Activated naive CD8-positive, alpha-beta T cell (primary cell): ENCODE measurements around the gene GMCL1.
"Not testable (repeated sequence)": the region's sequence is repeated elsewhere in the genome, so short reads cannot be mapped to it uniquely, and the experiment has no call there.

Experiments used
- H3K27ac Mint-ChIP-seq: one replicate; pipeline ENCODE4 v1.8.0; 2021; ENCODE audit warnings: mixed read lengths
- H3K27me3 Mint-ChIP-seq: one replicate; pipeline ENCODE4 v1.8.0; 2021; ENCODE audit warnings: mixed read lengths
- H3K36me3 Mint-ChIP-seq: one replicate; pipeline ENCODE4 v1.8.0; 2021; ENCODE audit warnings: mixed read lengths
- H3K4me1 Mint-ChIP-seq: one replicate; pipeline ENCODE4 v1.8.0; 2021; ENCODE audit warnings: low read depth, mixed read lengths
- H3K4me3 Mint-ChIP-seq: one replicate; pipeline ENCODE4 v1.8.0; 2021; ENCODE audit warnings: mild to moderate bottlenecking, mixed read lengths
- H3K9me3 Mint-ChIP-seq: one replicate; pipeline ENCODE4 v1.8.0; 2021; ENCODE audit warnings: low read depth, mixed read lengths

The GMCL1 gene

GRCh38 chr2:69798909-69799526, 30.4 kb upstream of the GMCL1 start:
- peak overlapping the region; percentile 33 for H3K4me3 Mint-ChIP-seq
- H3K4me1 Mint-ChIP-seq, result peaks cover 19% of the 10 kb centered on the region
- H3K36me3 Mint-ChIP-seq, result peaks cover 5% of the 10 kb centered on the region
- peaks cover 2% of the 10 kb centered on the region for H3K27me3 Mint-ChIP-seq
- peak overlapping the region; percentile 61 for H3K27ac Mint-ChIP-seq
- no peaks in the 10 kb centered on the region for H3K9me3 Mint-ChIP-seq

- peaks cover 4% of the 10 kb centered on the region for H3K36me3 Mint-ChIP-seq
These were observed 27.6 kb upstream of the GMCL1 start for GRCh38 chr2:69801745-69802290.

DNA sequence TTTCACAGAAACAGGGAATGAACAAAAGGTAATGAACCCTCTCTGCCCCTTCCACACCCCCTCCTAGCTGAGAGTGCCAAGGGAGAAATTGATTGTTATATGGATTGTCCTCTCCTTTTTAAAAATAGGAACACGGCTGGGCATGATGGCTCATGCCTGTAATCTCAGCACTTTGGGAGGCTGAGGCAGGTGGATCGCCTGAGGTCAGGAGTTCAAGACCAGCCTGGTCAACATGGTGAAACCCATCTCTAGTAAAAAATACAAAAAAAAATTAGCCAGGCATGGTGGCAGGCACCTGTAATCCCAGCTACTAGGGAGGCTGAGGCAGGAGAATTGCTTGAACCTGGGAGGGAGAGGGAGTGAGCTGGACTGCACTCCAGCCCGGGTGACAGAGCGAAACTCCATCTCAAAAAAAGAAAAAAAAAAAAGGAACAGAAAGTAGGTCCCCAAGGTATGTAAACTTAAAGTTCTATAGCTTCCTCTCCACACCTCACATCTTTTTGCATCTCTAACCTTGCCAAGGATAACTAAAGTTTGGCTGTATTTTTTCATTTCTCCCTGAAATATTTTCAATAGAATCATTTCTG, 26.6 kb upstream of the GMCL1 start:
- H3K27me3 Mint-ChIP-seq, H3K4me3 Mint-ChIP-seq, H3K27ac Mint-ChIP-seq, H3K36me3 Mint-ChIP-seq, H3K9me3 Mint-ChIP-seq: not testable (repeated sequence)
- peaks cover 25% of the 10 kb centered on the region for H3K4me1 Mint-ChIP-seq

More at GRCh38 chr2:69801745-69802290, 27.6 kb upstream of the GMCL1 start:
- Mint-ChIP-seq H3K27ac (no peak overlapping the region), H3K9me3 (no peaks in the 10 kb centered on the region), H3K4me1 (peaks cover 25% of the 10 kb centered on the region), H3K4me3 (no peak overlapping the region), H3K27me3 (peaks cover 2% of the 10 kb centered on the region)

GRCh38 chr2:69804416-69804815, 25.0 kb upstream of the GMCL1 start:
- peaks cover 14% of the 10 kb centered on the region for H3K4me1 Mint-ChIP-seq
- no peaks in the 10 kb centered on the region for H3K9me3 Mint-ChIP-seq
- peaks cover 4% of the 10 kb centered on the region for H3K36me3 Mint-ChIP-seq
- H3K4me3 Mint-ChIP-seq, result no peak overlapping the region
- no peaks in the 10 kb centered on the region for H3K27me3 Mint-ChIP-seq
- H3K27ac Mint-ChIP-seq, result peak overlapping the region; percentile 46

DNA sequence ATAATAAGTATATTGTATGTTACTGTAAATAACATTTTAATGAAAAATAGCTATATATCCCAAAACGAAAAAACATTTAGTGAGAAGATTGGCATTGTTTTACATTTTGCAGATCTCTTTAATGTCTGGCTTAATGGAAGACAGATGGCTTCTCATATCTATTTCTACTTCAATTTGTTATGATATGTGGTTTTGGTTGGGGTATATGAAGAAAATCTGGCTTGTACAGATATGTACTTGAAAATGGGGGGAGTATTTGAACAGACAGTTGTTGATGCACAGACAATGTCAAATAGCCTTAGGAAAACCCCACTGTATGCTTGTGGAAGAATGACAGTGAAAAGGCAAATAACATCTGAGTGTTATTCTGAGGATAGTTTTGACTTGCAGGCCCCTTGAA, 23.6 kb upstream of the GMCL1 start:
- Mint-ChIP-seq H3K9me3 (no peaks in the 10 kb centered on the region), H3K27me3 (no peaks in the 10 kb centered on the region), H3K4me1 (peaks cover 13% of the 10 kb centered on the region), H3K4me3 (no peak overlapping the region), H3K36me3 (peaks cover 4% of the 10 kb centered on the region), H3K27ac (no peak overlapping the region)

- no peaks in the 10 kb centered on the region for H3K9me3 Mint-ChIP-seq
- no peak overlapping the region for H3K4me3 Mint-ChIP-seq
These were observed 21.5 kb upstream of the GMCL1 start for GRCh38 chr2:69807821-69808540.

GRCh38 chr2:69810550-69810949, 18.9 kb upstream of the GMCL1 start:
- Mint-ChIP-seq H3K4me1 (no peaks in the 10 kb centered on the region), H3K4me3 (no peak overlapping the region), H3K9me3 (no peaks in the 10 kb centered on the region), H3K27ac (no peak overlapping the region), H3K27me3 (no peaks in the 10 kb centered on the region), H3K36me3 (peaks cover 2% of the 10 kb centered on the region)

More at GRCh38 chr2:69807821-69808540, 21.5 kb upstream of the GMCL1 start:
- H3K27me3 Mint-ChIP-seq, result no peaks in the 10 kb centered on the region
- peaks cover 4% of the 10 kb centered on the region for H3K36me3 Mint-ChIP-seq
- H3K27ac Mint-ChIP-seq, result no peak overlapping the region
- H3K4me1 Mint-ChIP-seq, result peaks cover 13% of the 10 kb centered on the region

DNA sequence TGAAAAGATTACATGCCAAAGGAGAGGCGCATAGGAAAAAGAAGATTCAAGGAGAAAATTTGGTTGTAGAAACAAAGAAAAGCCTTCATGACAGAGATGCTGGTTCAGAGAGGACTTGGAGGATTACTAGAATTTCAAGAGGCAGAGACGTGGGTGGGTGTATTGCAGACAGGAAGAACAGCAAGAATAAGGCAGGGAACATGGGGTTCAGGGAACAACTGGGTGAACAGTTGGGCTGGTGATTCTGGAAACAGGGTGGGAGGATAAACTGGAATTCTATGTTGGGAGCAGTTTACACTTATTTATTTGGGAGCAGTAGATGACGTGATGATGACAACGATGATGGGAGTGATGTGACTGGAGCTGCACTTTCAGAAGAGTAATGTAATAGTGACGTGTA, 18.4 kb upstream of the GMCL1 start:
- Mint-ChIP-seq H3K36me3 (no peaks in the 10 kb centered on the region), H3K27me3 (no peaks in the 10 kb centered on the region), H3K27ac (no peak overlapping the region), H3K4me1 (no peaks in the 10 kb centered on the region), H3K9me3 (no peaks in the 10 kb centered on the region), H3K4me3 (no peak overlapping the region)

DNA sequence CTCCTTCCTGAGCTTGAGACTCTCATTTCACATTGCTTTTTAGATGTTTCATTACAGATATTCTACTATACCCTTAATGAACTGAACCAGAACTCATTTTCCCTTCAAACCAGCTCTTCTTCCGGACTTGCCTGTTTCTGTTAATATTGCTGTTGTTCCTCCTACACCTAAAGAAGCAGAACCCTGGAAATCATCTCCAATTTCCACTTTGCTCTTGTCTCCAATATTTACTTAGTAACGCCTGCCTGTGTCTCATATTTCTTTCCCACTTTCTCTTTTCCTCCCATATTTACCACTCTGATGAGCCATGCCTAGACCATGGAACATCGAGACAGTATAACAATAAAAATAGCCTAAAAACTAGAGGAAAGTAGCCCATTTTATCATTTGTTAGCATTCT, 17.9 kb upstream of the GMCL1 start:
- no peak overlapping the region for H3K4me3 Mint-ChIP-seq
- H3K36me3 Mint-ChIP-seq, result no peaks in the 10 kb centered on the region
- H3K4me1 Mint-ChIP-seq, result peaks cover 2% of the 10 kb centered on the region
- no peak overlapping the region for H3K27ac Mint-ChIP-seq
- H3K27me3 Mint-ChIP-seq, result no peaks in the 10 kb centered on the region
- no peaks in the 10 kb centered on the region for H3K9me3 Mint-ChIP-seq

- H3K27me3 Mint-ChIP-seq, result no peaks in the 10 kb centered on the region
- no peaks in the 10 kb centered on the region for H3K9me3 Mint-ChIP-seq
- no peak overlapping the region for H3K4me3 Mint-ChIP-seq
- no peak overlapping the region for H3K27ac Mint-ChIP-seq
- H3K36me3 Mint-ChIP-seq, result peaks cover 3% of the 10 kb centered on the region
- H3K4me1 Mint-ChIP-seq, result peaks cover 6% of the 10 kb centered on the region
These were observed 13.7 kb upstream of the GMCL1 start for GRCh38 chr2:69815717-69816116.

GRCh38 chr2:69816923-69817542, 12.4 kb upstream of the GMCL1 start:
- Mint-ChIP-seq H3K27ac (no peak overlapping the region), H3K4me1 (peaks cover 6% of the 10 kb centered on the region), H3K36me3 (peaks cover 6% of the 10 kb centered on the region), H3K4me3 (no peak overlapping the region), H3K9me3 (no peaks in the 10 kb centered on the region), H3K27me3 (no peaks in the 10 kb centered on the region)

DNA sequence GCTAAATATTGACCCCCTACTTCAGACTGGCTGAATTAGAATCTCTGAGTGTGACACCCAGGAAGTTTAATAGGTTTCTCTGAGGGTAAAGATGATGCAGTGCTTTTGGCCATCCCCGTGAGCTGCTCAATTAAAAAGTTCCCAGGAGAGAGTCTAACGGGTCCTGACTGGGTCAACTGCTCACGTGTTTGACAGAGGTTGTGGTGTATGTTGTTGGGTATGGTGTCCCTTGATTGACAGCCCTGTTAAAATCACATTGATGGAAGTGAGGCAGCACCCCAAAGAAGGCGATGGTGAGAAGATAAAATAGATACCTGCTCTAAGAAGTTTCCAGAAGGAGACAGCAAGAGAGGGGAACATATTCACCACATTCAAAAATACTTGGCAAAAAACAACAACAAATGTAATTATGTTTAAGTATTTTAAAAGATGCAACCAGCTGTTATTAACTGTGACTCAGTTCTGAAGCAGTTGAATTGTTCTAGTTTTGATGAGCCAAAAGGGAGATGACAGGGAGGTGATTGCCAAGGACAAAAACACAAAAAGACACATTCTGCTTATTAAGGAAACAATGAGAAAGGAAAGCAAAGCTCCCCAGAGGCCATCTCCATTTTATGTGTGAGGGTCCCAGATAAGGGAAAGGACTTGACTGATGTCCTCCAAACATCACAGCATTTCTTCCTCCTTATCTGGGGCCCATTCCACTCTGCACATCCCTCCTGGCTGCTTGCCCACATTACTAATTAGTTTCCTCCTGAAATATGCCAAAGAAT, 11.5 kb upstream of the GMCL1 start:
- Mint-ChIP-seq H3K4me1 (peaks cover 6% of the 10 kb centered on the region), H3K4me3 (no peak overlapping the region), H3K9me3 (no peaks in the 10 kb centered on the region), H3K36me3 (peaks cover 6% of the 10 kb centered on the region), H3K27ac (no peak overlapping the region), H3K27me3 (no peaks in the 10 kb centered on the region)

GRCh38 chr2:69827796-69828540, 1.5 kb upstream of the GMCL1 start:
- Mint-ChIP-seq H3K27me3 (no peaks in the 10 kb centered on the region), H3K27ac (peak overlapping the region; percentile 95), H3K4me1 (peaks cover 41% of the 10 kb centered on the region), H3K36me3 (no peaks in the 10 kb centered on the region), H3K4me3 (peak overlapping the region; percentile 90), H3K9me3 (no peaks in the 10 kb centered on the region)

GRCh38 chr2:69828938-69829255, 563 bp upstream of the GMCL1 start:
- peak overlapping the region; percentile 90 for H3K4me3 Mint-ChIP-seq
- H3K27me3 Mint-ChIP-seq, result no peaks in the 10 kb centered on the region
- H3K36me3 Mint-ChIP-seq, result no peaks in the 10 kb centered on the region
- H3K27ac Mint-ChIP-seq, result peak overlapping the region; percentile 95
- no peaks in the 10 kb centered on the region for H3K9me3 Mint-ChIP-seq
- peaks cover 50% of the 10 kb centered on the region for H3K4me1 Mint-ChIP-seq
